Tibial artery (tissue), 4 donors: ENCODE results near the gene KRT76.
"Not testable (repeated sequence)": the region's sequence is repeated elsewhere in the genome, so short reads cannot be mapped to it uniquely, and the experiment has no call there.

Experiments used
- DNase-seq, 2 donors: peaks; one replicate each; pipeline ENCODE4 v3.0.0-alpha.2; 2019
- H3K27ac ChIP-seq, 2 donors: fragments of 200-600 bp; sonication (generic) in 1 of 2; 1 replicate in 1 of 2; 2 replicates in 1 of 2; pipeline ENCODE4 v1.5.1; 2018 to 2019; ENCODE audit warnings: mild to moderate bottlenecking in 1 of 2
- H3K27me3 ChIP-seq, 2 donors: fragments of 200-600 bp; sonication (generic) in 1 of 2; one replicate each; pipeline versions ENCODE4 v1.5.1 to v1.6.0; 2016 to 2019
- H3K36me3 ChIP-seq, 3 donors: fragments of 200-600 bp; sonication (generic) in 2 of 3; one replicate each; pipeline ENCODE4 v1.5.1; 2016 to 2019; ENCODE audit warnings: mild to moderate bottlenecking in 2 of 3
- H3K4me1 ChIP-seq, 4 donors: fragments of 200-600 bp; sonication (generic) in 2 of 4; 1 replicate in 3 of 4; 2 replicates in 1 of 4; pipeline ENCODE4 v1.5.1; 2016 to 2019
- H3K4me3 ChIP-seq, 2 donors: fragments of 200-600 bp; sonication (generic) in 1 of 2; 1 replicate in 1 of 2; 2 replicates in 1 of 2; pipeline ENCODE4 v1.5.1; 2018 to 2019; ENCODE audit warnings: mild to moderate bottlenecking in 2 of 2
- H3K9me3 ChIP-seq, 3 donors: fragments of 200-600 bp; sonication (generic) in 1 of 3; one replicate each; pipeline ENCODE4 v1.5.1; 2016 to 2019
- CTCF ChIP-seq, 2 experiments: fragments of 200-600 bp in 1 of 2; fragments of 450-650 bp in 1 of 2; IDR thresholded peaks; one replicate each; pipeline ENCODE4 v1.5.1; 2017 to 2019; ENCODE audit warnings: antibody characterized with exemption in 2 of 2, mild to moderate bottlenecking in 1 of 2, moderate library complexity in 1 of 2
- intact Hi-C: fragments of 100-400 bp; cut with DNase I; formaldehyde crosslinking; loops from one replicate; pipeline ENCODE4 v1.15.0; 2023; ENCODE audit warnings: low total_unique reads

KRT76 gene

GRCh38 chr12:52797529-52797894 lies 20.4 kb upstream of the KRT76 start:
- DNase-seq = no peak
- no peak overlapping the region for H3K4me3 ChIP-seq
- intact Hi-C loops = no loop called here

GRCh38 chr12:52796839-52797528 lies 19.8 kb upstream of the KRT76 start:
- TF ChIP-seq CTCF (IDR thresholded peaks at IDR 0.05) = no peak
- peaks cover 0 to 4% of the 10 kb centered on the region in 2 donors for H3K27me3 ChIP-seq
- H3K4me3 ChIP-seq = no peak overlapping the region
- intact Hi-C loops = no loop called here
- H3K27ac ChIP-seq = no peak overlapping the region
- H3K36me3 ChIP-seq = no peaks in the 10 kb centered on the region
- no peak for DNase-seq
- no peaks in the 10 kb centered on the region for H3K4me1 ChIP-seq
- H3K9me3 ChIP-seq = no peaks in the 10 kb centered on the region

More at GRCh38 chr12:52797529-52797894, 20.4 kb upstream of the KRT76 start:
- no peak overlapping the region for H3K27ac ChIP-seq
- H3K36me3 ChIP-seq = no peaks in the 10 kb centered on the region
- no peaks in the 10 kb centered on the region for H3K9me3 ChIP-seq
- H3K27me3 ChIP-seq = peaks cover 0 to 4% of the 10 kb centered on the region in 2 donors
- H3K4me1 ChIP-seq = no peaks in the 10 kb centered on the region
- no peak for TF ChIP-seq CTCF (IDR thresholded peaks at IDR 0.05)

- Histone ChIP-seq H3K9me3 (no peaks in the 10 kb centered on the region), H3K27me3 (peaks cover 0 to 9% of the 10 kb centered on the region in 2 donors), H3K4me1 (no peaks in the 10 kb centered on the region), H3K27ac (no peak overlapping the region), H3K36me3 (no peaks in the 10 kb centered on the region), H3K4me3 (no peak overlapping the region)
- no peak for TF ChIP-seq CTCF (IDR thresholded peaks at IDR 0.05)
- intact Hi-C loops = no loop called here
- no peak for DNase-seq
These were observed 19.3 kb upstream of the KRT76 start for GRCh38 chr12:52796429-52796794.

GRCh38 chr12:52795694-52796428 lies 18.7 kb upstream of the KRT76 start, which contains the start of gene KRT3:
Gene KRT3, minus strand, starts transcription at chr12:52796117. Its CDS starts 75 bp downstream, at chr12:52796042.
- DNase-seq = no peak
- TF ChIP-seq CTCF (IDR thresholded peaks at IDR 0.05) = no peak
- Histone ChIP-seq H3K36me3 (no peaks in the 10 kb centered on the region), H3K9me3 (no peaks in the 10 kb centered on the region), H3K27ac (no peak within 1 kb of the TSS), H3K27me3 (peaks cover 0 to 14% of the 10 kb centered on the region in 2 donors), H3K4me3 (no peak within 1 kb of the TSS), H3K4me1 (no peaks in the 10 kb centered on the region)
- intact Hi-C loops = no loop called here

- H3K9me3 ChIP-seq, intact Hi-C loops, DNase-seq, H3K36me3 ChIP-seq, H3K4me1 ChIP-seq, H3K4me3 ChIP-seq, H3K27ac ChIP-seq: not testable (repeated sequence)
- H3K27me3 ChIP-seq = peaks cover 0 to 20% of the 10 kb centered on the region in 2 donors
These were observed 18.2 kb upstream of the KRT76 start for GRCh38 chr12:52795332-52795674.
